Measurements from ENCODE around the gene ITM2C. TPM values are rescaled to one million over a fixed set of nuclear protein-coding genes. Genes with fewer than 3 reads are reported as not detected.

Gene ITM2C
- total and polyA plus RNA-seq, 2 experiments from 2014 or later, result 241 to 367 TPM

- H3K27me3 Mint-ChIP-seq (ENCODE audit: insufficient read depth, low read depth, poor library complexity), result peaks cover 27% of the 10 kb centered on the region
- H3K4me1 Mint-ChIP-seq, result peaks cover 47% of the 10 kb centered on the region
- Histone ChIP-seq H2AFZ (peak overlapping the region; percentile 76; the same call in 1 of the 2 replicates), H3K27me3 (ENCODE audit: insufficient read depth) (no peaks in the 10 kb centered on the region), H3K9me2 (ENCODE audit: insufficient read depth) (peaks cover 4% of the 10 kb centered on the region; the same call in 1 of the 2 replicates), H3K4me1 (ENCODE audit: insufficient read depth) (peaks cover 29% of the 10 kb centered on the region), H3F3A (replicated peaks; ENCODE audit: low read depth) (no peaks in the 10 kb centered on the region), H4K20me1 (replicated peaks; ENCODE audit: insufficient read depth) (no peaks in the 10 kb centered on the region), H3K4me3 (no peak overlapping the region), H3K4me2 (0 out of 2 replicates have a peak overlapping the region, but pooled peaks have one; percentile 26), H3K27ac (ENCODE audit: low read depth) (no peak overlapping the region), H3K79me2 (replicated peaks; ENCODE audit: insufficient read depth) (no peaks in the 10 kb centered on the region), H3K36me3 (ENCODE audit: insufficient read depth) (no peaks in the 10 kb centered on the region)
- H3K36me3 Mint-ChIP-seq (ENCODE audit: low read depth), result no peaks in the 10 kb centered on the region; the same call in 2 of the 3 replicates
- H3K27ac Mint-ChIP-seq, result no peak overlapping the region
- ATAC-seq (no peak), DNase-seq (ENCODE audit: low spot score) (no peak)
- peaks cover 3% of the 10 kb centered on the region; the same call in 1 of the 3 replicates for H3K9me3 Mint-ChIP-seq
- no peak for TF ChIP-seq ZNF114 (CRISPR knock-in tag; IDR thresholded peaks at IDR 0.05)
- no peak for TF ChIP-seq ZNF462 (CRISPR knock-in tag; IDR thresholded peaks at IDR 0.05)
- no peak for TF ChIP-seq CTCF (conservative IDR thresholded peaks at IDR 0.05; ENCODE audit: low read depth in 2 of 2)
- no peak for TF ChIP-seq ETS1 (IDR thresholded peaks at IDR 0.05)
- TF ChIP-seq POLR2AphosphoS5 (IDR thresholded peaks at IDR 0.05; ENCODE audit: low read depth), result no peak
- no peak for TF ChIP-seq NANOG (IDR thresholded peaks at IDR 0.05; ENCODE audit: borderline replicate concordance)
- no peak for TF ChIP-seq JUNB (IDR thresholded peaks at IDR 0.05; ENCODE audit: unreplicated experiment)
- TF ChIP-seq CREB1 (CRISPR knock-in tag; IDR thresholded peaks at IDR 0.05; ENCODE audit: low read depth), result no peak
- no peak for TF ChIP-seq ZNF331 (CRISPR knock-in tag; IDR thresholded peaks at IDR 0.05; ENCODE audit: low read depth)
- no peak for TF ChIP-seq EZH2phosphoT487 (IDR thresholded peaks at IDR 0.05; ENCODE audit: unreplicated experiment)
- TF ChIP-seq REST (IDR thresholded peaks at IDR 0.05; ENCODE audit: unreplicated experiment), result no peak
- TF ChIP-seq EZH2 (IDR thresholded peaks at IDR 0.05; ENCODE audit: low read depth, unreplicated experiment), result no peak
- no peak for TF ChIP-seq STAT1 (IDR thresholded peaks at IDR 0.05; ENCODE audit: unreplicated experiment)
- H3K4me3 Mint-ChIP-seq, result no peak overlapping the region
Measured at GRCh38 chr2:230904856-230905447, 40.2 kb downstream of the ITM2C start.
